Activated naive CD8-positive, alpha-beta T cell treated with anti-CD3 and anti-CD28 coated beads, Interleukin-2, amount 50 U/mL, for 16 hours (primary cell): ENCODE results near the gene IFITM5.
"Not testable (repeated sequence)": the region's sequence is repeated elsewhere in the genome, so short reads cannot be mapped to it uniquely, and the experiment has no call there.

ENCODE experiments used
- DNase-seq: peaks from one replicate; pipeline ENCODE4 v3.0.0-alpha.2; 2020; ENCODE audit warnings: low read depth, low spot score

IFITM5 gene

GRCh38 chr11:295351-296170, 3.8 kb downstream of the IFITM5 start:
- DNase-seq: no peak

- no peak for DNase-seq
Measured at GRCh38 chr11:294780-295179, 4.5 kb downstream of the IFITM5 start.

DNA sequence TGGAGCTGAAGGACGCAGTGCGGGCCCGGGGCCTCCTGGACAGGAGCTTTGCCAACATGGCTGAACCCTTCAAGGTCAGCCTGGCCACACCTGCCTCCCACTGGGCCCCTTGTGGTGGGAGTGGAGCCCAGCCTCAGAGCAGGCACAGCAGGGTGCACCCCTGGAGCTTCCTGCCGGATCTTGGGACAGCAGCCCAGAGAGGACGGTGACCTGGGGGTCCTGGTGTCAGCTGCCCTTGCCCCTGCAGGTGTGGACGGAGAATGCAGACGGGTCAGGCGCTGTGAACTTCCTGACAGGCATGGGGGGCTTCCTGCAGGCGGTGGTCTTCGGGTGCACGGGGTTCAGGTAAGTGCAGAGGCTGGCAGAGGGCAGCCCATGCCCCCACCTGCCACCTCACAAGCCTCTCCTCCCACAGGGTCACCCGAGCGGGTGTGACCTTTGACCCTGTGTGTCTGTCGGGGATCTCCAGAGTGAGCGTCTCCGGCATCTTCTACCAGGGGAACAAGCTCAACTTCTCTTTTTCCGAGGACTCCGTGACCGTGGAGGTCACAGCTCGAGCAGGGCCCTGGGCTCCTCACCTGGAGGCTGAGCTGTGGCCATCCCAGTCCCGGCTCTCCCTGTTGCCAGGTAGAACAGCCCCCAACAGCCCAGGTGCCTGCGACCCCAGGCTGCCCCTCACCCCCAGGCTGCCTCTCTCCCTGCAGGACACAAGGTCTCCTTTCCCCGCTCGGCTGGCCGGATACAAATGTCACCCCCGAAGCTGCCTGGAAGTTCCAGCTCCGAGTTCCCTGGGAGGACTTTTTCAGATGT, 5.3 kb downstream of the IFITM5 start:
- no peak for DNase-seq

DNA sequence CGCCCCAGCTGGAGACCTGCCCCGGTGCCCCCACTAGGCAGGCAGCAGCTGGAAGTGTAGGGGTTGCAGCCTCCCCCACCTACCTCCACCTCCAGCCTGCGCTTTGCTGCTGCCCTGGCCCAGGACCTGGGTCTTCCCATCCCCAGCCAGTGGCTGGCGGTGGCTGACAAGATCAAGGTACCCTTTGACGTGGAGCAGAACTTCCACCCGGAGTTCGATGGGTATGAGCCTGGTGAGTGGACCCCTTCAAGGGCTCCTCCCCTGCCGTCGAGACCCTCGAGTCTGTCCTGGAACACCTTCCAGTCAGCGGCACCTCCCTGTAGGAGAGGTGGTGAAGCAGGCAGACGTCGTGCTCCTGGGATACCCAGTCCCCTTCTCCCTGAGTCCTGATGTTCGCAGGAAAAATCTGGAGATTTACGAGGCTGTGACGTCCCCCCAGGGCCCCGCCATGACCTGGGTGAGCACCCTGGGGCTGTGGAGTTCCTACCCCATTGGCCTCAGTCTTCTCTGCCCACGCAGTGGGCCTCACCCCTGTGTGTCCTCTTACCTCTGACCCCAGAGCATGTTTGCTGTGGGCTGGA, 6.0 kb downstream of the IFITM5 start:
- DNase-seq: no peak

GRCh38 chr11:292211-293121, 6.9 kb downstream of the IFITM5 start:
- no peak for DNase-seq

GRCh38 chr11:291281-292210, 7.8 kb downstream of the IFITM5 start:
- no peak for DNase-seq

DNA sequence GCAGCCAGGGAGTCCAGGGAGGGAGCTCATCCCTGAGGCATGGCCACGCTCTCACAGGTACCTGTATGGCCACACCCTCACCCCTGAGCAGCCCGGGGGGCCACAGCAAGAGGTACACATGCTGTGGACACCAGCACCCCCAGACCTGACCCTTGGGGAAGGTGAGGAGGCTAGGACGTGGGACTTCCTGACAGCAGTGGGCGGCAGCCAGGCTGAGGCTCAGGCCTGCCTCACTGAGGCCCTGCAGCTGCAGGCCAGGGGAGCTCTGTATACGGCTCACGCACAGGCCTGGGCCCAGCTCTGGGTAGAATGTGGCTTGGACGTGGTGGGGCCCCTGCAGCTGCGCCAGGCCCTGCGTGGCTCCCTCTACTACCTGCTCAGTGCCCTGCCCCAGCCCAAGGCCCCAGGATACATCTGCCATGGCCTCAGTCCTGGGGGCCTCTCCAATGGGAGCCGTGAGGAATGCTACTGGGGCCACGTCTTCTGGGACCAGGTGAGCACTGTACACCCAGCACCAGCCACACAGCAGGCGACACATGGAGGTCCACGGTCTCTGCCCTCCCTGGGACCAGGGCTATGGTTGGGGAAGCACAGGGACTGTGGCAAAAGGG, 8.6 kb downstream of the IFITM5 start:
- no peak for DNase-seq

GRCh38 chr11:289712-290620, 9.4 kb downstream of the IFITM5 start:
- DNase-seq: no peak

DNA sequence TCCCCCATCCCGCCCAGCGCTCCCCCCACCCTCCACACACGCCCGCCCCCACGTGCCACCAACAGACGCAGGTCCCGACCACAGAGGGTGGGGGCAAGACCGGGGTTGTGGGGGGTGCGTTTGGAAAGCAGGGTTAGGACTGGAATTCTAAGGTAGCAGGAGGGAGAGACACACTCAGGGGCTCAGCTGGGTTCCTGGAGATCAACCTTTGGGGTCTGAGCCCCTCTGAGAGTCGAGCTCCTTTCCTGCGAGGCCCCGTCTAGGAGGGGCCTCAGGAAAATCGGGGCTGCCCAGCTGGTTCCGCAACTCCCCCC, 10.0 kb downstream of the IFITM5 start:
- no peak for DNase-seq

DNA sequence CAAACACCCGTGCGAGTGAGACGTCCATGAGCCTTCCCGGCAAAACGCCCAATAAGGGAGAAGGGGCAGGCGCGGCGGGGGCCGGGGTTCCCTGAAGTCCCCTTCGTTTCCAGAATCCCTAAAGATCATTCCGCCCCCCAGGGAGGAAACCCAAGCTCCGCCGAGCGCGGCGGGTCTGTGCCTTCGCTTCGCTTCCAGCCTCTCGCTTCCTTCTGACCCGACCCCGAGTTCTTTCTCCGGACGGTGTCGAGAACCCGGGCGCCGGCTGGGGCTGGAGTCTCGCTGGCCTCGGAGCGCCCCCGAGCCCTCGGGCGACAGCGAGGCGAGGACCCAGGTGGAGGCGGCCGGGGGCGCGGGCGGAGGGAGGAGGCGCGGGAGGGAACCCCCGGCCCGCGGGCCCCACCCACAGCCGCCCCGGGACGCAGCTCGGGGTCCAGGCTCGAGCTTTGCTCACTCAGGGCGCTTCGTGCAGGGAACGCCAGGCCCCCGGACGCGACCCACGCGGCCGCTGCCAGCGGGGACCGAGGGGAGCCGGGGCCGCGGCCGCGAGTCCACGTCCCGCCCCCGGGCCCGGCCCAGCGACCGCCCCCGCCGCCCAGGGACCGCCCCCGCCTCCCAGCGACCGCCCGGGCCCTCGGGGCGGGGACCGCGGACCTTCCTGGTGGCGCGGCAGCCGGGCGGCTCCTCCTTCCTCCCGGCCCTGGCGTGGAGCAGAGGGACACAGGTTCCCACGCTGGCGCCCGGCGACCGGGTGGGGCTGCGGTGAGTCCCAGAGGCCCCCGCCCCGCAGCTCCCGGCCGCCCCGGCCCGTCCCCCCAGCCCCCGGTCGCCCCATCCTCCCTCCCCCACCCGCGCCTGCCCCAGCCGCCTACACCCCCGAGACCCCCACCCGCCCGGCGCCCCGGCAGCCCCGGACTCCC, 10.6 kb downstream of the IFITM5 start, which contains the start of gene PGGHG:
PGGHG (plus strand) TSS at position 649 of the 920 bp plus-strand sequence. CDS start 691 bp downstream, outside the sequence.
- DNase-seq: no peak

DNA sequence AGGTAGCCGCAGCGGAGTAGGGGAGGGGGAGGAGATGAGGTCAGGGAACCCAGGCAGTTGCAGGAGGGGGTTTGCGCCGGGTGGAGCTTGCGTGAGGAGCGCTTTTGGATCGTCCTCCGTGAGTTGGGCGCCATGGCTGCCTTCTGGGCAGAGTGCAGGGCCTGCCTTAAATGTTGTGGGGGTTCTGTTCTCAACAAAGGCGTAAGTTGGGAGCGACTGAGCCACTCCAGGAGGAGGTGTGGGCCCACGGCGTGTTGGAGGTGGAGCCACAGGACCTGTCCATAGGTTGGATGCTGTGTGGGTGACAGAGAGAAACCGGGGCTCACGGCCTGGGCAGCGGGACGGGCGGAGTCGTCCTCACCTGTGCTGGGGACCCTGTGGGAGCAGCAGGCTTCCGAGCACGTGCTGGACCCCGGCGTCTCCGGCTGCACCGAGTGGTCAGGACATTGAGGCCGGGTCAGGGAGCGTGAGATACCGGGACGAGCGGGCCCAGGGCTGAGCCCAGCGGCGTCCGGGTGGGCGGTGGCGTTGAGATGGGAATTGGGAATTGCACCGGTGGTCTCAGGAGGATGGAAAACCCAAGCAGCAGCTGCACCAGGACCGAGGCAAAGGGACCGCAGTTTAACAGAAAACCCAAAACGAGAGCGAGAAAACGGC, 11.4 kb downstream of the IFITM5 start:
- DNase-seq: no peak

DNA sequence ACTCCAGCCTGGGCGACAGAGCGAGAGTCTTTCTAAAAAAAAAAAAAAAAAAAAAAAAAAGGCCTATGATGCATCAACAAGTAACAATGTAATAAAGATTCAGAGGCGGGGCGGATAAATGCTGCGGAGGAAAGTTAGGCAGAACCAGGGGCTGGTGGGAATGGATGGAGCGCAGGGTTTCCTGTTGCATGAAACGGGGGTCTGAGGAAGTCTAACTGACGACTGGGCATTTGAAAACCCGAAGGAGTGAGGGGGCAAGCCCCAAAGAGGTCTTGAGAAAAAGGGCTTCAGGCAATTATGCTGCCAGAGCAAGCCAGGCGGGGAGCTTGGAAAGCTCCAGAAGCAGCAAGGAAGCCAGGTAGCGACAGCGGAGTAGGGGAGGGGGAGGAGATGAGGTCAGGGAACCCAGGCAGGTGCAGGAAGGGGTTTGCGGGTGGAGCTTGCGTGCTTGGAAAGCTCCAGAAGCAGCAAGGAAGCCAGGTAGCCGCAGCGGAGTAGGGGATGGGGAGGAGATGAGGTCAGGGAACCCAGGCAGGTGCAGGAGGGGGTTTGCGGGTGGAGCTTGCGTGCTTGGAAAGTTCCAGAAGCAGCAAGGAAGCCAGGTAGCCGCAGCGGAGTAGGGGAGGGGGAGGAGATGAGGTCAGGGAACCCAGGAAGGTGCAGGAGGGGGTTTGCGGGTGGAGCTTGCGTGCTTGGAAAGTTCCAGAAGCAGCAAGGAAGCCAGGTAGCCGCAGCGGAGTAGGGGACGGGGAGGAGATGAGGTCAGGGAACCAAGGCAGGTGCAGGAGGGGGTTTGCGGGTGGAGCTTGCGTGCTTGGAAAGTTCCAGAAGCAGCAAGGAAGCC, 12.1 kb downstream of the IFITM5 start:
- not testable (repeated sequence) for DNase-seq

GRCh38 chr11:285894-286220, 13.5 kb downstream of the IFITM5 start:
- DNase-seq: no peak

DNA sequence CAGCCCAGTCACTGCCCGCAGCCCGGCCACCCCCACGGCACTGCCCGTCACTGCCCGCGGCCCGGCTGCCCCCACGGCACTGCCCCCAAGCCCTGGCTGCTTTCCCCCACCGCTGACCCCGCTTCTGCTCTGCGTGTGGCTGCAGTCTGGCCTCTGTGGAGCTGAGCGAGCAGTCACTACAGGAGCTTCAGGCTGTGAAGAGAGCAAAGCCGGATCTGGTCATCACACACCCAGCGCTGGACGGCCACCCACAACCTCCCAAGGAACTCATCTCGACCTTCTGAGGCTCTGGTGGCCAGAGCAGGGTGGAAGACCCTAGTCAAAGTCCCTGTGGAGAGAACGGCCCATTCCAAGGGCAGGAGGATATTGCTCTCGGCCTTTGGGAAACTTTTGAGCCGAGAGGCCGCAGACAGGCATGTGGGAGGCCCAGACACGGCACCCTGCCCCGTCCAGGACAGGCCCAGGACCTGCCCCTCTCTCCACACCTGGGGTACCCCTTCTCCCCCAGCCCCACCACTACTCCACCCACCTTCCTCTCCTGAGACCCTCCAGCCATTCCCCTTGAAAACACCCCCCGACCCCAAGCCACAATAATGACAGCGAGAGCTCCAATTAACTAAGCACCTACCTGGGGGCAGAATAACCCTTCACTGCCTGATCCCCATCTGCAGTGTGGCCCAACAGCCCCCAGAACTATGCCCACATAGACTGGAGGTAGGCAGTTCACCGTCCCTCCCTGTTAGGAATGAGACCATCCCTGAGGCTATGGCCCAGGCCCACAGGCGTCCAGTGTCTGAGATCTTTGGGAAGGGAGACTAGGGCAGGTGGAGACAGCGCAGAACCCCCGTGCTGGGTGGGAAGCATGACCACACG, 14.1 kb downstream of the IFITM5 start:
- DNase-seq: no peak
